ENCODE measurements around the gene CAPN8. TPM values are rescaled to one million over a fixed set of nuclear protein-coding genes. Genes with fewer than 3 reads are reported as not detected.

The CAPN8 gene
- not detected for polyA plus RNA-seq (ENCODE audit: insufficient read length)

DNA sequence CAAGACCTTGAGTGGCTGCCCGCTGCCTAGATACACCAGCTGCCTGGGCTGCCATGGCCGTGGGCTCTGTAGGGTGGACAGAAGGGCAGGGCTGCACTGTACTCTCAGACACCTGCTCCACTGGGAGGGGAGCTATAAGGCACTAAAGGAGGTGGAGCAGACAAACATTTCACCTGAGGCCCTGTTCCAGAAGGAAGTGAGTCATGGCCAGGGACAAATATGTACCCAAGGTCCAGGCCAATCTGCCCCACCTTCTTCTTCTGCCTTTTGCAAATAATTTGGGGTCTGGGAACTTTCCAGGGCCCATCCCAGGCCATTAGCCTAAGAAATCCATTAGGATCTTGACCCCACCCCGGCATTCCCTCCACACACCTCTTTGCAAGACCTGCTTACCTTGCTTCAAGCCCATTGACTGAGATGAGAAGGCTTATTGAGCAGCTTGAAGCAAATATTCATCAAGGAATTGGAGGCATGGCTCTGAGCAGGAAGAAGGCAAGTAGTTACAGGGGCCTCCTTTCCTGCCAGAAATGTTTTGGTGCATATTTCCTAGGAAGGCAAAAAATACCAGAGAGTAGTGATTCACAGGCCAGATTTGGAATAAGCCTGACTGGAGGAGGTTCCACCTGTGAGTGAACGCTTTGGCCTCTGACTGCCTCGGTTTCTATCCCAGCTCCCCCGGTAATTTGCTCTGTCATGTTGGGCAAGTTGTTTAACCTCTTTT, at the start of gene CAPN8:
Gene CAPN8, minus strand, starts transcription at position 110 of the 721 bp plus-strand sequence. Its CDS starts 55 bp downstream, at position 55.
- DNase-seq, result no peak

DNA sequence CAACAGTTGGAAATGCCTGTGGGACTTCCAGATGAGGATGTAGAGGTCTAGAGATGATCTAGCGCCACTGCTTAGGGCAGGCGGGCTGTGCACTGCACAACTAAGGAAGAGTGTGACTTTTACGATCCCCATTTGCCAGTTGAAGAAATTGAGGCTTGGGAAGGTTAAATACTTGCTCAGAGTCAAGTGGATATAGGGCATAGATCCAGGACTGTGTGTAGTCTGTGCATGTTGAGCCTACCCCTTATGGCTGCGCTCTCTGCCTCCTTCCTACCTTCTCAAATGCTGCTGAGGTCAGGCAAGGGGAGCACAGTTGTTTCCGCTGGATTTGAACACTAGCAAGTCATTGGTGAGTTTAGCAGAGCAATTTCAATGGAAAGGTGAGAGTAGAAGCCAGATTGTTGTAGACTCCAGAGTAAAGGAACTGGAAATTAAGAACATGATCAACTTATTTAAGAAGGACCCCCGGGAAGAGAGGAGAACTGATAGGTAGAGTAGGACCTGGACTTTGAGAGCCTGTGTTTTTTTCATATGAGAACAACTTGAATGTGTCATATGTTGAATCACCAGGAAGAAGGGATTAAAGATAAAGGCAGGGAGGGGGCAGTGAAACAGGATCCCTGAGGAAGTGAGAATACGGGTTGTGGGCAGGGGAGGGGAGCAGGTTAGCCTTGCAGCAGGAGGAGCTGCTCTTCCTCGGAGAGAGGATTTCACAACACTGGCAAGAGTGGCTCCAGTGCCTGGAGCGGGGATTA, 49.5 kb upstream of the CAPN8 start:
- no peak for DNase-seq

DNA sequence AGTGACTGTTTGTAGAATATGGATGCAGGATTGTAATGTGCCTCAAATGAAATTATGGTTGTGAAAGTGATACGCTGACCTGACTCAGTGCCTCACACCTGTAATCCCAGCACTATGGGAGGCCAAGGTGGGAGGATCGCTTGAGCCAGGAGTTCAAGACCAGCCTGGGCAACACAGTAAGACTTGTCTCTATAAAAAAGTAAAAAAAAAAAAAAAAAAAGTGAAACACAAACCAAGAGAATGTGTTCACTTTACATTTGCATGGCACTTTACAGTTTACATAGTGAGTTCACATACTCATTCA, 48.9 kb upstream of the CAPN8 start:
- no peak for DNase-seq

DNA sequence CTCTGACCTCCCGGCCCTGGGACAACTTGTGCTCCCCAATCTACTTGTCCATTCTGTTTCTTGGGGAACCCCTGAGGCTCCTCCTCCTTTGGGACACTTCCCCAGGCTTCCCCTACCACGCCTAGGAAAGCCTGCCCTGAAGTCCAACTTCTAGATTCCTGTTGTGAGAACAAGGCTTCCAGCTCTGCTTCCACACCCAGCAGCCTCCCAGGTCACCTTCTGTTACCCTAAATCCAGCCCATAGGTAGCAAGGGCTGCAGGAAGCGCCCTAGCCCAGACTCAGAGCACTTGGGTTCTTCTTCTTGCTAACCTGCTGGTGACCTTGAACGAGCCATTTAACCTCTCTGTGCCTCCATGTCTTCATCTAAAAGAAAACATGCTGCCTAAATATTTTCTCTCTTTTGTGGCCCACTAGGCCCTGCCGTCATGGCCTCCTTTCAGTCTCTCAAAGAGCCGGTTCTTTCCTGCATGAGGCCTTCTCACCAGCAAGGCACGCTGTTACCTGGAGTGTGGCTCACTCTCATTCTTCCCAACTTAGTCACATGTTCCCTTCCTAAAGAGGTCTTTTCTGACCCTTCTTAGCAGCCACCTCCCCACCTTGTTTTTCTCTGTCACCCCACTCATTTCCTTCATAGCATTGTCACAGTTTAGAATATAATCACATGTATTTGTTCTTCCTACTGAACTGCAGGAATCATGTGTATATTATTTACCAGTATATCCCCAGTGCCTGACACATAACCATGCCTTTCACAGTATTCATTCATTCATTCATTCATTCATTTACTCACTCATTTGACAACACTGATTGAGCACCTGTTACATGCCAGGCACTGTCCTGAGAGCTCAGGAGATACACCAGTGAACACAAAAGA, 48.3 kb upstream of the CAPN8 start:
- DNase-seq, result no peak

DNA sequence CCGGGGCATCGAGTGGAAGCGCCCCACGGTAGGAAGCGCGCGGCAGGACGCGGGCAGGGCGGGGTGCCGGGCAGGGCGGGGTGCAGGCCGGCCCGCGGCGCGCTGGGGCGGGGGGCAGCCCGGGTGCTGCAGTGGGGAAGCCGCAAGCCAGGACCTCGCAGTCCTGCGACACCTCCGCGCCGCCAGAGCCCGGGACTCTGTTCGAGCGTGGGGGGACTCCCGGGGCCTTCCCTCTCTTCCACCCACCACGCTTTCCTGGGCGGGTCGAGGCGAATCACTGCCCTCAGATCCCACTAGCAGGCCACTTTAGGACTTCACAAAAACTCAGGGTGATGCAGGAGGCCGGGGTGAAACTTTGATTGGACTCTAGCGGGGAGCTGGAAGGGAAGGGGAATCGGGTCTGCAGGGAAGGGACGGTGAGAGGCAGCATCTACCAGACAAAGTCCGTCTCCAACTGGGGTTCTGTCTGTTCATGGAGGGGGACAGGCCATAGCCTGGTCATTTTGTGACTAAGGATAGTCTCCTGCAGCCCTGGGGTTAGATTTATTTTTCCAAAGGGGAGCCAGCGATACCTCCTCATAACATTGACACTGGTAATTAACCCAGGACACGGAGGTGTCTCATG, 47.5 kb upstream of the CAPN8 start:
- peak; percentile 42 for DNase-seq

DNA sequence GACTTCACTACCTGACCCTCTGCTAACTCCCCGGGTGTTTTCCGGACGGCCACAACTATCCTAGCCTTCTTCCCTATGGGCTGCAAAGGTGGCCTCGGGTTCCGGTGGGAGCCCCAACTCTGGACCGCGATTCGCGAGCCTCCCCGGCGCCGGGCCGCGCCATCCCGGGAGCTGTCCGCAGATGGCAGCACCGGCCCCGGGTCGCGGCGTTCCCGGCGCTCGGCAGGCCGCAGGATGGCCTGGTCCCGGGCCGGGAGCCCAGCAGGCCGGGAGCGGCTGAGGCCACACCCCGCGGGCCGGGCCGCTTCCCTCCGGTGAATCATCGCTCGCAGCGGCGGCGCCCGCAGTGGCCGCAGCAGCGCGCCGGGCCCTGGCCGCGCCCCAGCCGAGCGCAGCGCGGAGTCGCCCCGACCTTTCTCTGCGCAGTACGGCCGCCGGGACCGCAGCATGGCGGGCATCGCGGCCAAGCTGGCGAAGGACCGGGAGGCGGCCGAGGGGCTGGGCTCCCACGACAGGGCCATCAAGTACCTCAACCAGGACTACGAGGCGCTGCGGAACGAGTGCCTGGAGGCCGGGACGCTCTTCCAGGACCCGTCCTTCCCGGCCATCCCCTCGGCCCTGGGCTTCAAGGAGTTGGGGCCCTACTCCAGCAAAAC, 46.8 kb upstream of the CAPN8 start, which contains the start of gene CAPN2:
Gene CAPN2, plus strand, starts transcription at position 346 of the 656 bp plus-strand sequence. Its CDS starts 102 bp downstream, at position 448.
- DNase-seq, result peak; percentile 90

DNA sequence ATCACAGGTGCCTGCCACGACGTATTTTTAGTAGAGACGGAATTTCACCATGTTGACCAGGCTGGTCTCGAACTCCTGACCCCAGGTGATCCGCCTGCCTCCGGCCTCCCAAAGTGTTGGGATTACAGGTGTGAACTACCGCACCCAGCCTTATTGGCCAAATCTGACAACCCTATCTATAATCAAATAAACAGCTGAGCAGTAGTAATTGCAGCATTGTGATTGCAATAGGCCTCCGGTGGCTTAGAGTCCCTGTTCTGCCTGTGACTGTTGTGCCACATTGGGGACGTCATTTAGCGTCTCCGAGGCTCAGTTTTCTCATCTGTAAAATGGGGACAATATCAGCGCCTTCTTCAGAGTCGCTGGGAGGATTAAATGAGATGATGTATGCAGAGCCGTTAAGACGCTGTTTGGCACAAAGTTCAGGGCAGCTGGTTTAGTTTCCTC, 46.3 kb upstream of the CAPN8 start:
- DNase-seq, result no peak

DNA sequence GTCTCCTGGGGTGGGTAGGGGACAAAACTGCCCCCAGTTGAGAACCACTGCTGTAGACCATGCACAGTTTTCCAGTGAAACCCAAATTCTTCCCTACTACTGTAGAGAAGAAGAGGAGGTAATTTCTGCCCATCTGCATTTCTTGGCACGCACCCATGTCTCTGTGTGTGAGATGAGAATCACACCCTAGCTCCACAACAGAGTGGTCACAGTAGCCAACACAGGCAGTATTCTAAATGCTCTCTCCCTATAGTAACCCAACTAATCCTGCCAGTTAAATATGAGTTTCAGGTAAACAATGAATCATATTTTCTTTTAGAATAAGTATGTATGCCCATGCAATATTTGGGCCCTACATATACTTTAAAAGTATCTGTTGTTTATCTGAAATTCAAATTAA, 45.7 kb upstream of the CAPN8 start:
- no peak for DNase-seq

DNA sequence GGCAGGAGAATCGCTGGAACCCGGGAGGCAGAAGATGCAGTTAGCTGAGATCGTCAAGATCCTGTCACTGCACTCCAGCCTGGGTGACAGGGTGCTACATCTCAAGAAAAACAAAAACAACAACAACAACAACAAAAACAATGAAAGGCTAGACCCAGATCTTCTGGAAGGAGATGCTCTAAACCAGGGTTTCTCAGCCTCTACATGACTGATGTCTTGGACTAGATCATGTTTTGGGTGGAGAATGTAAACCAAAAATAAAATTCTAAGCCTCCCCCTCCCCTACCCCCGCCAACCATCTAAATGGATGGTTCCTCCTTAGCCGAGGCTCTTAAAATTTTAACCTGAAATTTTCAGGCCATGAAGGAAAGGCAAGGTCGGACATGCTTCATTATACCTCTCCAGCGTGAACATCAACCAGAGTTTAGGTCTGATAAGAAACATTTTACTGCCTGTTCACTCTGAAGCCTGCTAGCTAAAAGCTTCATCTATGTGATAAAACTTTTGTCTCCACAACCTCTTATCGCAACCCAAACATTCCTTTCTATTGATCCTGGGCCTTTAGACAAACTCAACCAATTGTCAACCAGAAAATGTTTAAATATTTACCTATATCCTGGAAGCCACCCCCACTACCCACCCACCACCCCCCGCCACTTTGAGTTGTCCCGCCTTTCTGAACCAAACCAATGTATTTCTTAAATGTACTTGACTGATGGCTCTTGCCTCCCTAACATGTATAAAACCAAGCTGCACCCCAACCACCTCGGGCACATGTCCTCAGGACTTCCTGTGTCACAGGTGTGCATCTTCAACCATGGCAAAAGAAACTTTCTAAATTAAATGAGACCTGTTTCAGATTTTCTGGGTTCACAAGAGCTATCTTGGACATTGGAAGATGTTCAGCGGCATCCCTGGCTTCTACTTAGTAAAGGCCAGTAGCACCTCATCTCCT, 45.0 kb upstream of the CAPN8 start:
- no peak for DNase-seq

DNA sequence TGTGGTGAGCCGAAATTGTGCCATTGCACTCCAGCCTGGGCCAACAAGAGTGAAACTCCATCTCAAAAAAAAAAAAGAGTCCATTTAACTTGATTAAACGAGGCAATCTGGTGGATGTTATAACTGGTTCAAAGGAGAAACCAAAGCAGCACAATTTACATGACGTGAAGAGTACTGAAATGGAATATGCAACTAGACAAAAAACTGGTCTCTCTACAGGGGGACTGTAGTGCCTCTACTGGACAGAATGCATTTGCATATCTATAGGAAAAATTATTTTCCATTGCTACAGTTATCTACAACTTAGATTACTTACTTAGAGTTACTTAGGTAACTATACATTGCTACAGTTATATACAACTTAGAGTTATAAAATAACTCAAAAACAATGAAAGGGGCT, 44.1 kb upstream of the CAPN8 start:
- DNase-seq, result no peak

DNA sequence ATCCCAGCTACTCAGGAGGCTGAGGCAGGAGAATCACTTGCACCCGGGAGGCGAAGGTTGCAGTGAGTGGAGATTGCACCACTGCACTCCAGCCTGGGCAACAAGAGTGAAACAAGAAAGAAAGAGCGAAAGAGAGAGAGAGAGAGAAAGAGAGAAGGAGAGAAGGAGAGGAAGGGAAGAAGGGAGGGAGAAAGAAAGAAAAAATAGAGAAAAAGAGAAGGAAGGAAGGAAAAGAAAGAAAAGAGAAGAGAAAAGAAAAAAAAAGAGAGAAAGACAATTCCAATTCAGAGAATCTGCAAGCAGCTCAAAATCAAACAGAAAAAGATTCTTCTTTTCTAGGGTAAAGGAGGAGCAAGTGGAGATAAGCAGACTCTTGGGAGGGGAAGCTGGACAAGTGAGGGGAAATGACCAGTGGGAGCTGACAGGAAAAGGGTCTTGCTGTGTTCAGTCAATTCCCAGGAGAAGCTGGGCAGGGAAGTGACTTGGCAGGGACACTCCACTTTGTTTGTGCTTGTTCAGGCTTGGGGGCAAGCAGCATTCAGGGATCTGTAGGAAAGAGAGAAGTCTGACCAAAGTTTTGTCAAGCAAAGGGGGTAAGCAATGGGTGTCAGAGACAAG, 43.3 kb upstream of the CAPN8 start:
- no peak for DNase-seq

DNA sequence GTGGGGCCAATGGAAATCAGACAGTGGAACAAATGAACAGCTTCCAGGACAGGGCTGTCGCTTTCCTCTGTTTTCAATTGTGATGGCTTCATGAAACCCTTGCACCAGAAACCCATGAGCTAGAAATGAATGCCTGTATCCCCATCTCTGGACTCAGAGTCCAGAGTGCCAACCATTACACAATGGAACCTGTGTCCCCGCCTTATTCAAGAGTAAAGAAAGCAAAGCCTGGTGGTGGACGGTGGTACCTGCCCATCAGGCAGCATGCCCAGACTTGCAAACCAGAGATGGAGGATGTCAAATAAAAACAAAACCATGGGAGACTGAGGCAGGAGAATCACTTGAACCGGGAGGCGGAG, 42.5 kb upstream of the CAPN8 start:
- DNase-seq, result no peak

DNA sequence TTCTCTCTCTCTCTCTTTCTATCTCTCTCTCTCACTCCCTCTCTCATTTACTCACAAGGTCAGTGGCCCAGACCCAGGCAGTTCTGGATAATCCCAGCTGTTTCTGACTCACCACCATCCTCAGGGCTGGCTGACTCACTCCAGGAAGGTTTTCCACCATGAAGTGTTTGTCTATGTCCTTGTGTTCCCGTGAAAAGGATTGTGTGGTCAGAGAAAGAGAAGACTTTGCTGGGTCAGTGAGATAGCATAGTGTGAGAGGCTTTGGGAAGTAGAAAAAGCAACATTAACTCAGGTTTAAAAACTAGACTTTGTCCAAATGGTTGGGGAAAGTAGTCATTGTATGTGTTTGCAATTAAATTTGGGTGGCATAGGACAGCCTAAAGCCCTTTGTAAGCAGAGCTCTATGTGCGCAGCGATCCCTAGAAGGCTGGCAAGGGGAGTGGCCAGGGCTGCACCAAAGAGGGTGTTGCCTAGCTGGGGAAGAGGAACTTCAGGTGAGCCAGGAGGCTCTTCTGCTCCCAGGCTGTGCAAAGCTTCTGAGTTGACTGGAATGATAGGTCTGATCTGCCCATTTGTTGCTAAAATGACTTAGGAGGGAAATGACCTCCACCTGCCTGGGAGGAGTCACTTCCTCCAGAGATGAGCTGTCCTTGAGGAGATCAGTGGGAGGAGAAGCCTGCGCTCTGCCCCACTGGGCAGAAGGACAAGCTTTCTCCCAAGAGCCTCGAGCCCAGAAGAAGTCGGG, 41.9 kb upstream of the CAPN8 start:
- DNase-seq, result peak; percentile 59

DNA sequence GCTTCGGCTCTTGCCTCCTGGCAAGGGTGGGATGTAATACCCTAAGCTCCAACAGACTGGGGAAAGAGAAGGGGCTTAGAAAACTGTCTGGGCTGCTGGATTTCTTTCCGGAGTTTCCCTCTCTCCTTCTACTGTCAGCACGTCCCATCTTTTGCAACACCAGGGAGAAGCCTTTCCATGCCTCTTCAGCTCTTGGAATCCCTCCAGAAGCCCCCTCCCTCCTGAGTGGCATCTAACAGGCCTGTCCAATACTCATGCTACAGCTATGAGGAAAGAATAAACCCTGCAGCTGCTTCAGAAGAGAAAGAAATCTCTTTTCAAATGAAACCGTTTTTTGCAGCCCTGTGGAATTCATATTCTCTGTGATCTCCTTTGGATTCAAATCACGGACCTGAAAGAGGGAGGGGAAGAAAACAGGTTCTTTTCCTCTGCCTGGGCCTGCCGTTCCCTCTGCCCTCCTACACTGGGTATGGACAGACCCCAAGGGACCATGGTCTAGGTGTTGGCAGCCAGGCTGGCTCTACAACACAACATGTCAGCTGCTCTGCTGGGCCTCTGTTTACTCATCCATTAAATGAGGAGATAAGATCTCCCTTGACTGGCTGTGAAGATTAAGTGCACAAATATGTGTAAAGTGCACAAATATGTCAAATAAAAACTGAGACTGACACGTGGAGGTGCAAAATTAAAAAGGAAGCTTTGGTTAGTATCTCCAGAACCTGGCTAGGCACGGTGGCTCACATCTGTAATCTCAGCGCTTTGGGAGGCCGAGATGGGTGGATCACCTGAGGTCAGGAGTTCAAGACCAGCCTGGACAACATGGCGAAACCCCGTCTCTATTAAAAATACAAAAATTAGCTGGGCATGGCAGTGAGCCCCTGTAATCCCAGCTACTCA, 40.8 kb upstream of the CAPN8 start:
- peak; percentile 54 for DNase-seq

DNA sequence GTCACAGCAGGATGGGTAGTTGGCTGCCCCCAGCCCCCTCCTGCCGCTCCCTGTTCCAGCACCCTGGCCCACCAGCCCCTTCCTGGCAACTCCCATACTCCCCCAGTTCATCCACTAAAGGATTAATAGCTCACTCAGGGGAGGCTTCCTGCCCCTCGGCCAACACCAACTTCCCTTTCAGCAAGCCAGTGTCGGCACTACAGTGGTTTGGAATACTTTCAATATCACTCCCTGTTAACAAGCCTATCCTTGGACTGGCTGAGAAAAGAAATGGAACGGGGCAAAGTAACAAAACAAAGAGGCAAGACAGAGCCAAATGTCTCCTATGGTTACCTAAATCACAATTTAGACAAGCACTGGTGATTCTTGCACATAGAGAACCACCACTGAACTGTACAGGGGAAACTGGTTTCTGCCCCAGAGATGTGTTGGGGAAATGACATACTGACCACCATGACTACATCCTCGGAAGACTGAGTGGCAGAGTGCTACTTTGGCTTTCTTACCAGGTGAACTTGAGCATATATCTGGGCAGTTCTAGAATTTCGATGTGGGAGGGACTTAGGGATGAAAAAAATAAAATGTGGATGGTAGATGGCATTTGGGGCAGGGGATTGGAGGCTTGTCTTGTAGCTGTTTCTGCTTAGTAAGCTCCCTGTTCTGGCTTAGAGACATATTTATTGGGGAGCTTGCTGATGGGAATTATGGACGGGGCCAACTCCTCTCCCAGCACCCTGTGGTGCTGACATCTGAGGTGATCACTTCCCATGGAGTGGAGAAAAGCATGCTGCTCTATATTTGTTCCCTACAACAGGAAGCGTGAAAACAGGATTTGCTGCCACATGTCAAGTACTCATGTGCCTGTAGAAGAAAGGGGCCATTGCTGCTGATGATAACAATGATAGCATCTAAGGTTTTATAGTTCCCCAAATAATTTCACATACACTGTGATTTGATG, 39.7 kb upstream of the CAPN8 start:
- DNase-seq, result no peak

DNA sequence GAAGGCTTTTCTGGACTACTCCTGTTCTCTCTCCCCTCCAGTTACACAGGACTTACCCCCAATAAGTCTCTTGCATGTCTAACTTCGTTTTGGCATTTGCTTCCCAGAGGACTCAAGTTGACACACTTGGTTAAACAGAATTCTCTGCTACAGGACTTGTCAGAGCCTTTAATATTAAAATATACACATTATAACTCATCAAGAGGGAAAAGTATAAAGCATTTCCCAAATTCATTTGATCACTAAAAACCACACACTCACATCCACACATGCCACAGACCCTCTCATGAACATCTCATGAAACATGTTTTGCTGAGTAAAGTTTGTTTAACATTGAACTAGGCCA, 38.1 kb upstream of the CAPN8 start:
- DNase-seq, result no peak

Data from hindlimb muscle (tissue), 1 donor.